Measurements from ENCODE around the gene TARS3.

Gene TARS3

DNA sequence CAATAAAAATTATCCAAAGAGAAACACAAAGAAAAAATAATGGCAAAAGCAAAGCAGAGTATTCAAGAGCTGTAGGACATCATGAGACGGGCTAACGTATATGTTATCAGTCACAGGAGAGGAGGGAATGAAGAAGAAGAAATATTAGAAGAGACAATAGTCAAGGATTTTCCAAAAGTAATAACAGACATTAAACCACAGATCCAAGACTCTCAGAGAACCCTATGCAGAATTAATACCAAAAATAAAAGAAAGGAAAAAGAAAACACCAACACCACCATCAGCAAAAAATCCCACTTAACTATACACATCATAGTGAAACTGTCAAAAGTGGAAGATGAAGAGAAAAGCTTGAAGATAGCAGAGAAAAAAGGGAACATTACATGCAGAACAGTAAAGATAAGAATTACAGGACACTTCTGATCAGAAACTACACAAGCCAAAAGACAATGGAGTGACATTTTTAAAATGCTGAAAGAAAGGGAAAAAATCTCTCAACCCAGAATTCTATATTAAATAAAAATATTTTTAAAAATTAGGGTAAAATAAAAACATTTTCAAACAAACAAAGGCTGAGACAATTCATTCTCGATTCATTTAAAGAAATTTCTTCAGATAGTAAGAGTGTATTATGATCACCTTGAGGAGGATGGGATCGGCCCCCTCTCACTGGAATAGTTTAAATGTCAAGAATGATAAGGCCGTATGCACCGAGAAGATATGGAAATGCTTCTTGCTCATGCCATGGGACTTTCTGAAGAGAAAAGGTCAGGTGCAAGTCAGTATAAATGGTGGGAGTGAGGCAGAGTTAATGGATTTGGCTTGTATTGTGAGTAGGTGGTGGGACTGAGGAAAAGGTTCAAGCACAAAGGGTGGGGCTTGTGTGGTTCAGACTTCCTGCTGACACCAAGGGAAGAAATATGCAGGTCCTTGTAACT is 100.6 kb downstream of the TARS3 start:
- TF ChIP-seq CTCF (IDR thresholded peaks at IDR 0.05) = no peak

DNA sequence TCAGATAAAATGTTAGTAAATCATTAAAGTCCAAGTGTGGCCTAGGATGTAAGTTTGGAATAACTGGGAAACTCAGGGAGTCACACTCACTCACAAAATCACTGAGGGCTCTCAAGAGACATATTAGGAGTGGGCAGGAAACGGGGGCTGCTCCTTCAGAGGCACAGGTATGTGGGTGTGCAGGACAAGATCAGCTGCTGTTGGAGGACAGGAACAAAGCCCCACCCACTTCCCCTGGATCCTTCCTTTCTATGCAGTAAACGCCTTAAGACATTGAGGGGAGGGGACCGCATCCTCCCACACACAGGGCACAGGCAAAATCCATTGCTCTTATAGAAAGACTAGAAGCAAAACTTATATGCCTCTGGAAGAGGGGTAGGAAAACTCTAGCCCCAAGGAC is 102.3 kb downstream of the TARS3 start:
- no peak for TF ChIP-seq CTCF (IDR thresholded peaks at IDR 0.05)

- TF ChIP-seq CTCF (IDR thresholded peaks at IDR 0.05) = no peak
These were observed 103.6 kb downstream of the TARS3 start for GRCh38 chr15:101620671-101621070.

GRCh38 chr15:101619615-101619865 is 104.7 kb downstream of the TARS3 start:
- no peak for TF ChIP-seq CTCF (IDR thresholded peaks at IDR 0.05)

GRCh38 chr15:101618851-101619614 is 105.2 kb downstream of the TARS3 start:
- no peak for TF ChIP-seq CTCF (IDR thresholded peaks at IDR 0.05)

GRCh38 chr15:101618076-101618475 is 106.2 kb downstream of the TARS3 start:
- no peak for TF ChIP-seq CTCF (IDR thresholded peaks at IDR 0.05)

DNA sequence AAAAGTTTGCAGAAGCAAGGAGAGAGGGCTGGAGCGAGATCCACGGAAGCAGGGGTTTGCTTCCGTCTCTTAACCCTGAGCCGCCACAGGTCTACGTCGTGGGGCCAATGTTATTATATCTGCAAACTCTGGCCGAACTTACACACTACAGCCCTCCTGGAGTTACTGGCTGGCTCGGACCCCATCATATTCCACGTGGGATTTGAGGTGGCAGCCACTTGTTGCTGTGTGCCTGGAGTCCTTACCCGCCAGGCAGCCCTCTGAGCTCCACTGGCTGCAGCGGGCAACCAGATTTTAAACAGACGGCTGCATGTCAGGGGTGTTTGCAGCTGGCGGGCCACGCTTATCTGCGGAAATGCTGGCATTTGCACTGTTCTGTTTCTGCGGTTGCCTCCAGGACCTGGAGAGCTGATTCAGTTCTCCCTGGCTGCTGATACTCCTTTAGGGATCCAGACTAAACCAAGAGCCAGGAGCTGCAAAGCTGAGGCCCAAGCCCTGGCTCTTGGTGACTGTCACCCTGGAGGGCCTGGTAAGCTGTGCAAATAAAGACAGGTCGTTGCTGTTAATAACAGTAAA is 106.8 kb downstream of the TARS3 start:
- TF ChIP-seq CTCF (IDR thresholded peaks at IDR 0.05) = no peak
